ENCODE measurements around the gene KRT85. TPM values are rescaled to one million over a fixed set of nuclear protein-coding genes. Genes with fewer than 3 reads are reported as not detected.

Gene KRT85
- total and polyA plus RNA-seq, 2 of the 4 experiments (the other 2 are of a cell fraction) = not detected

DNA sequence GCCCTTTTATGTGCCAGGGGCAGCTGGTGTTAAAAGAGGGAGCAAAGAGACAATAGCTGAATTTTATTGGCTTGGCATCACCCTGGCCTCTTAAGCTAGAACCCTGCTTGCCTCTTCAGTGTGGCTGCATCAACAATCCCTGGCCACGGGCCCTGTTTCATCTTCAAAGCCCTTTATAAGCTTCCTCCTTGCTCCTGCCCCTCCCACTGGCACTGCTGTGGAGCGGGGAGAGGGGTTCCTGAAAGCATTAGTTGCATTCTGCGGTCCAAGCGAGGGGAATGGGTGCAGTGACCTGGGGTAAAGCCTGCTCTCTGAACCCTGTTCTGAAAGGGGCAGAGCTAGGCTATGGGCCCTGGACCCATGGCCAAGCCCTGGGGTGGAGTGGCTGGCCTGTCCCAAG, 45.9 kb downstream of the KRT85 start:
- no peak overlapping the region for H3K14ac ChIP-seq (replicated peaks; ENCODE audit: low read depth, low read length)
- H3K9me1 ChIP-seq (ENCODE audit: insufficient read depth, low read length) = no peaks in the 10 kb centered on the region
- H3K27ac ChIP-seq (ENCODE audit: insufficient read depth, low read length) = no peak overlapping the region
- H2BK5ac ChIP-seq (ENCODE audit: low read depth, low read length, poor library complexity, severe bottlenecking) = no peak overlapping the region
- no peaks in the 10 kb centered on the region for H3K79me1 ChIP-seq (ENCODE audit: low read depth in 1 of 2, low read length in 2 of 2)
- no peak overlapping the region for H3K4me2 ChIP-seq (ENCODE audit: low read depth, low read length)
- H3K23ac ChIP-seq (ENCODE audit: low read depth, low read length) = no peak overlapping the region
- no peak overlapping the region for H4K8ac ChIP-seq (ENCODE audit: low read depth in 2 of 2, low read length in 2 of 2)
- H3K27me3 ChIP-seq (ENCODE audit: control insufficient read depth, insufficient read depth, low read length) = peaks cover 76% of the 10 kb centered on the region
- 60% methylated on average over 1 of the region's 4 CpGs; no CpG with 5 or more reads in 1 of the 2 experiments for WGBS, 2 experiments (ENCODE audit: extremely low coverage in 2 of 2, insufficient read length in 1 of 2)
- no peak overlapping the region for H3K4me3 ChIP-seq (ENCODE audit: insufficient read depth, low read depth, low read length)
- no peak overlapping the region for H3K18ac ChIP-seq (ENCODE audit: low read depth, low read length)
- H3K4me1 ChIP-seq (ENCODE audit: control insufficient read depth, insufficient read depth, low read length) = no peaks in the 10 kb centered on the region
- ATAC-seq (ENCODE audit: low read depth) = no peak
- in situ Hi-C loops (cut with MboI; ENCODE audit: low sequenced_read_pairs) = no loop called here
- H2AFZ ChIP-seq (replicated peaks; ENCODE audit: low read length, poor library complexity) = no peak overlapping the region
- H2BK15ac ChIP-seq (ENCODE audit: low read depth, low read length) = no peak overlapping the region
- no peak overlapping the region for H2AK5ac ChIP-seq (ENCODE audit: low read depth, low read length)
- no peak overlapping the region for H4K5ac ChIP-seq (ENCODE audit: low read depth, low read length)
- H2BK20ac ChIP-seq (ENCODE audit: low read depth, low read length) = no peak overlapping the region
- TF ChIP-seq POLR2A (IDR thresholded peaks at IDR 0.05; ENCODE audit: low read depth, low read length) (no peak), BHLHE40 (IDR thresholded peaks at IDR 0.05; ENCODE audit: low read depth, low read length) (no peak), MAZ (IDR thresholded peaks at IDR 0.05; ENCODE audit: borderline replicate concordance, low read depth, low read length) (no peak), NFE2L2 (IDR thresholded peaks at IDR 0.05; ENCODE audit: low read depth, low read length) (no peak), CHD1 (IDR thresholded peaks at IDR 0.05; ENCODE audit: low read depth, low read length) (no peak), SMC3 (IDR thresholded peaks at IDR 0.05; ENCODE audit: low read depth, low read length) (no peak), FOS (IDR thresholded peaks at IDR 0.05; ENCODE audit: low read depth, low read length) (no peak)
- TF ChIP-seq, protein P1, sequence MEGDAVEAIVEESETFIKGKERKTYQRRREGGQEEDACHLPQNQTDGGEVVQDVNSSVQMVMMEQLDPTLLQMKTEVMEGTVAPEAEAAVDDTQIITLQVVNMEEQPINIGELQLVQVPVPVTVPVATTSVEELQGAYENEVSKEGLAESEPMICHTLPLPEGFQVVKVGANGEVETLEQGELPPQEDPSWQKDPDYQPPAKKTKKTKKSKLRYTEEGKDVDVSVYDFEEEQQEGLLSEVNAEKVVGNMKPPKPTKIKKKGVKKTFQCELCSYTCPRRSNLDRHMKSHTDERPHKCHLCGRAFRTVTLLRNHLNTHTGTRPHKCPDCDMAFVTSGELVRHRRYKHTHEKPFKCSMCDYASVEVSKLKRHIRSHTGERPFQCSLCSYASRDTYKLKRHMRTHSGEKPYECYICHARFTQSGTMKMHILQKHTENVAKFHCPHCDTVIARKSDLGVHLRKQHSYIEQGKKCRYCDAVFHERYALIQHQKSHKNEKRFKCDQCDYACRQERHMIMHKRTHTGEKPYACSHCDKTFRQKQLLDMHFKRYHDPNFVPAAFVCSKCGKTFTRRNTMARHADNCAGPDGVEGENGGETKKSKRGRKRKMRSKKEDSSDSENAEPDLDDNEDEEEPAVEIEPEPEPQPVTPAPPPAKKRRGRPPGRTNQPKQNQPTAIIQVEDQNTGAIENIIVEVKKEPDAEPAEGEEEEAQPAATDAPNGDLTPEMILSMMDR (conservative IDR thresholded peaks at IDR 0.05; ENCODE audit: low read depth, low read length) = no peak
- TF ChIP-seq, protein P2, sequence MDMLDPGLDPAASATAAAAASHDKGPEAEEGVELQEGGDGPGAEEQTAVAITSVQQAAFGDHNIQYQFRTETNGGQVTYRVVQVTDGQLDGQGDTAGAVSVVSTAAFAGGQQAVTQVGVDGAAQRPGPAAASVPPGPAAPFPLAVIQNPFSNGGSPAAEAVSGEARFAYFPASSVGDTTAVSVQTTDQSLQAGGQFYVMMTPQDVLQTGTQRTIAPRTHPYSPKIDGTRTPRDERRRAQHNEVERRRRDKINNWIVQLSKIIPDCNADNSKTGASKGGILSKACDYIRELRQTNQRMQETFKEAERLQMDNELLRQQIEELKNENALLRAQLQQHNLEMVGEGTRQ (IDR thresholded peaks at IDR 0.05; ENCODE audit: low read depth, low read length) = no peak
- dilution Hi-C loops (cut with HindIII; ENCODE audit: low sequenced_read_pairs, unreplicated experiment) = no loop called here
- no peaks in the 10 kb centered on the region for H3K36me3 ChIP-seq (ENCODE audit: control insufficient read depth, insufficient read depth, low read length)
- H2AK9ac ChIP-seq (replicated peaks; ENCODE audit: low read depth, low read length, poor library complexity) = no peak overlapping the region
- no peak overlapping the region for H3K9ac ChIP-seq (ENCODE audit: low read depth, low read length)
- ChIA-PET POLR2A (ENCODE audit: unreplicated experiment) (no interaction called here), CTCF (no interaction called here)
- H3K4ac ChIP-seq (ENCODE audit: low read depth, low read length) = no peak overlapping the region
- no peak for DNase-seq
- H4K91ac ChIP-seq (ENCODE audit: insufficient read depth, low read depth, low read length) = no peak overlapping the region
- H4K20me1 ChIP-seq (ENCODE audit: insufficient read depth, low read length) = no peaks in the 10 kb centered on the region
- intact Hi-C loops (cut with micrococcal nuclease) = no loop called here
- H3K9me3 ChIP-seq (ENCODE audit: control insufficient read depth, insufficient read depth, low read length) = no peaks in the 10 kb centered on the region
- no peak overlapping the region for H3K56ac ChIP-seq (ENCODE audit: extremely low read depth, insufficient read depth, low read length)
- BruUV-seq (replicated peaks) = no TSS peak
- no peak overlapping the region for H2BK120ac ChIP-seq (ENCODE audit: low read depth, low read length)
